Stimulated activated memory B cell treated with anti-CD40 and anti-IgM and Interleukin-4, amounts not matched to agents 10 μg/mL and 1 μg/mL and 100 μg/mL, for 72 hours (primary cell): ENCODE results near the gene TCP11X2.
A peak's percentile ranks its signal among the peaks of the same experiment; 100 is the strongest.
"Not testable (repeated sequence)": the region's sequence is repeated elsewhere in the genome, so short reads cannot be mapped to it uniquely, and the experiment has no call there.

Experiments
- ATAC-seq: fragments of 150-1000 bp; cut with Tn5 transposase; 2 replicates; pipeline ENCODE4 v1.10.0; 2021
- H3K27ac Mint-ChIP-seq: one replicate; pipeline ENCODE4 v1.8.0; 2022; ENCODE audit warnings: mild to moderate bottlenecking, mixed read lengths
- H3K27me3 Mint-ChIP-seq: one replicate; pipeline ENCODE4 v1.8.0; 2022; ENCODE audit warnings: mixed read lengths
- H3K36me3 Mint-ChIP-seq: one replicate; pipeline ENCODE4 v1.8.0; 2022; ENCODE audit warnings: mixed read lengths
- H3K4me1 Mint-ChIP-seq: one replicate; pipeline ENCODE4 v1.8.0; 2022; ENCODE audit warnings: mixed read lengths
- H3K4me3 Mint-ChIP-seq: one replicate; pipeline ENCODE4 v1.8.0; 2022; ENCODE audit warnings: mild to moderate bottlenecking, moderate library complexity, mixed read lengths
- H3K9me3 Mint-ChIP-seq: one replicate; pipeline ENCODE4 v1.8.0; 2022; ENCODE audit warnings: mixed read lengths

Gene TCP11X2

DNA sequence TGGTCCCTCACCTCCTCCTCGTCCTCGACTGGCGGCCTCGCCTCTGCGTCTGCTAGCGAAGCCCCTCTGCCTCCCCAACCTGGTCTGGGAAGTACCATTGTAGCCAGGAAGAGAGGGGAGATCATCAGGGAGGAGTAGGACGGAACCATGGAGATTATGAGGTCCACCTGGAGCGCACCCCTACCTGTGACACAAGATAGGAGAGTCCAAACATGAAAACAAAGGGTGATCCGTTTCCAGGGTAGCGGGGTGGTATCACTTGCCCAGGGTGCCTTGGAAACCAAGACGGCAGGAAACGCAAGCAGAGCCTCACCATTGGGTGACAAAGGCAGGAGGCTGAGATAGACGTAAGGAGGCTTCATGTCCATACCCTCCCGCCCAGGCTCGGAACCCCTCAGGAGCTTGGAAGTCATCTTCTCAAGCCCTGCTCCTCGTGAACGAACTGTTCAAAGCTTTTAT lies at the start of gene TCP11X2:
TSS of gene TCP11X2 (minus strand) at position 51 of the 459 bp plus-strand sequence.
- not testable (repeated sequence) for H3K9me3 Mint-ChIP-seq, H3K4me1 Mint-ChIP-seq, H3K27ac Mint-ChIP-seq, H3K4me3 Mint-ChIP-seq, H3K27me3 Mint-ChIP-seq, H3K36me3 Mint-ChIP-seq, ATAC-seq

DNA sequence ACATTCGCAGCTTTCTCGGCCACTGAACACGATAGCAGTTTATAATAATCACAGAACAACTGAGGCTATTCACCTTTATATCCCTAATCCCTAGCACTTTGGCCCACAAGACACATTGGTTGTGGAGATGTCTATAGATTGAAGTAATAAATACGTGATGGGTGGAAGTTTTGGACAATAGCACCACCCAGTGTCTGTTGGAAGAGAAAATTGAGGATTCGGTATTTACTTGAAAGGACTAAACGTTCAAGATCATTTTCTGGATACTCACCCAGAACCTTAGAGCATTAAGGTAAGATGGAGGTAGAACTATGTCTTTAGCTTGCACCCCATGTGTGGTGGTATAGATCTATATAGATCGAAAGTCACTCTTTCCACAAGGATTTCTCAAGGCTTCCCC lies 45.7 kb upstream of the TCP11X2 start:
- Mint-ChIP-seq H3K4me1 (no peaks in the 10 kb centered on the region), H3K27me3 (no peaks in the 10 kb centered on the region), H3K9me3 (no peaks in the 10 kb centered on the region), H3K4me3 (no peak overlapping the region), H3K27ac (no peak overlapping the region), H3K36me3 (no peaks in the 10 kb centered on the region)
- no peak for ATAC-seq

DNA sequence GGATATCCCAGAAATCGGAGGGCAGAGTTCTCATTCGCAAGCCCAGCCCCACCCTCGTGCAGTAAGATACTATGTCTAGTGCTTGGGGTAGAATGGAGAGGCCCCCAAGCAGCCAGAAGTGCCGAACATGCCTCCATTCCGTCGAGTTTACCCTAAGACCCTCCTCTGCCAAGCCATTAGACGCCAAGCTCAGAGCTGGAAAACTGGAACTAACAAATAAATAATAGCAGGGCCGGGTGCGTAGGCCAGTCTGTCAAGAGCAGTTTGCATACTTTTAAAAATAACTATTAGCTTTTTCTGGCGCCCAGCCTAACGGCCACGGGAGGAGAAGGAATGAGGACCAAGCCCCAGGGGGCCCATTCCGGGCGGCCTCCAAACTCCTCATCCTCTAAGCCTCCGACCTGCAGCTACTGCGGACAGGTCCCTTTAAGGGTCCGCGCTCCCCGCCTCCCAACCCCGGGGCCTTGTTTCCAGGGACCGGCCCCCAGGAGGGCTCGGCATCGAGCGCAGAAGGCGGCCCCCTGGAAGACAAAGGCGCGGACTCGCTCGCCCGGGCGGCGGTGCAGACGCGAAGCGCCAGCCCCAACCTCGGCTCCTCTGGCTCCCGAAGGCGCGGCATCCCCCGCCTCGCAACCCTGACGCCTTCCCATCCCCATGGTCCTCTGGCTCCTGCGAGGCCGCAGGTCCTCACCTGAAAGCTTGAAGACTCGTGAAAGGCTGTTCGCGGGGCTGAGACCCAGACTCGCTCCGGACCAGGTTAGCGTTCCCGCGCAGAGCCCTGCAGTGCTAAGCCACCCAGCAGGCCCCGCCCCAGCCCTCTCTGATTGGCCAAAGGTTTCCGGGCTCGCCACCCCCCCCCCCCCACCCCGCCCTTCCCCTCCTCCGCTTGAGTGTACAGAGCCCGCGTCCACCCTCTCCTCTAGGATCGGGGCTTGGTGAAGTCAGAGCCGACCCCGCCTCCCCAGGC lies 44.6 kb upstream of the TCP11X2 start, which contains the start of gene TMSB15A:
TSS of gene TMSB15A (minus strand) at position 765 of the 967 bp plus-strand sequence.
- H3K27ac Mint-ChIP-seq: no peak within 1 kb of the TSS
- no peaks in the 10 kb centered on the region for H3K27me3 Mint-ChIP-seq
- no peaks in the 10 kb centered on the region for H3K4me1 Mint-ChIP-seq
- H3K4me3 Mint-ChIP-seq: peak within 1 kb of the TSS; percentile 82
- no peaks in the 10 kb centered on the region for H3K36me3 Mint-ChIP-seq
- no peaks in the 10 kb centered on the region for H3K9me3 Mint-ChIP-seq
- ATAC-seq: peak; percentile 65

DNA sequence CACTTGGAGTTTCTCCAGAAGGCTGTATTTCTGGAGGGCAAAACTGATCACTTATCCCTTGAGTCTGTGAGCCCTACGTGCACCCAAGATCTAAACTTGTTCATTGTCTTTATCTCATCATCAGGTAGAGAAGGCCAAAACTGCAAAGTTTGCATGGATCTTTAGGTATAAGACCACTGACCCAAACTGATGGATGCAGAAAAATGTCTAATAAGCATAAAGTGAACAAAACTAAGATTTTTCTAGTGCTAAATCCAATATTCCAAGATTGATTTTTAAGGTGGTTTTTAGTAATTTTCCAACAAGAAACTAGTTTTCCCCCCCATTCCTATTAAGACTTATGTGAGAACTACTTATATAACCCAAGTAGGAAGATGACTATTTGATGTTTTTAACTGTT lies 42.9 kb upstream of the TCP11X2 start:
- no peak overlapping the region for H3K27ac Mint-ChIP-seq
- H3K9me3 Mint-ChIP-seq: no peaks in the 10 kb centered on the region
- H3K27me3 Mint-ChIP-seq: no peaks in the 10 kb centered on the region
- no peaks in the 10 kb centered on the region for H3K4me1 Mint-ChIP-seq
- ATAC-seq: no peak
- no peak overlapping the region for H3K4me3 Mint-ChIP-seq
- no peaks in the 10 kb centered on the region for H3K36me3 Mint-ChIP-seq

DNA sequence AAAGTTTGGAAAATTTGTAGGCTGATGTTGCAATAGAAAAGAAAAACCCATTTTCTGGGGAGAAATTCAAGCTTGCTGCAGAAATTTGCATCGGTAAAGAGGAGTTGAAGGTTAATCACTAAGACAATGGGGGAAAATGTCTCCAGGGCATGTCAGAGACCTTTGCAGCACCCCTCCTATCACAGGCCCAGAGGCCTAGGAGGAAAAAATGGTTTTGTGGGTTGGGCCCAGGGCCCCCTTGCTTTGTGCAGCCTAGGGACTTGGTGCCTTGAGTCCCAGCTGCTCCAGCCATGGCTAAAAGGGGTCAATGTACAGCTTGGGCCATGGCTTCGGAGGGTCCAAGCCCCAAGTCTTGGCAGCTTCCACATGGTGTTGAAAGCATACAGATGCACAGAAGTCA lies 27.1 kb upstream of the TCP11X2 start:
- no peaks in the 10 kb centered on the region for H3K36me3 Mint-ChIP-seq
- no peaks in the 10 kb centered on the region for H3K4me1 Mint-ChIP-seq
- ATAC-seq: no peak
- no peak overlapping the region for H3K27ac Mint-ChIP-seq
- H3K9me3 Mint-ChIP-seq: peaks cover 2% of the 10 kb centered on the region
- H3K27me3 Mint-ChIP-seq: no peaks in the 10 kb centered on the region
- no peak overlapping the region for H3K4me3 Mint-ChIP-seq

DNA sequence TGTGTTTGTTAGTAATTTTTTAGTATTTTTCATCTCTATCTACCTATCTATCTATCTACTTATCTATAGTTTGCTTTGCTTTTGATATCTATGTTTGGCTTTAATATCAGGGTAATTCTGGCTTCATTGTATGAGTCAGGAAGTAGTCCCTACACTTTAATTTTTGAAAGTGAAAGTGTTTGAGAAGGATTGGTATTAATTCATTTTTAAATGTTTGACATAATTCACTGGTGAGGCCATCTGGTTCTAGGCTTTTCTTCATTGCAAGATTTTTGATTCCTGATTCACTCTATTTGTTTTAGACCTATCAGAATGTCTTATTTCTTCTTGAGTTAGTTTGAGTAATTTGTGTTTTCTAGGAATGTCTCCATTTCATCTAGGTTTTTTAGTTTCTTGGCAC lies 20.2 kb upstream of the TCP11X2 start:
- Mint-ChIP-seq H3K27me3 (no peaks in the 10 kb centered on the region), H3K4me3 (no peak overlapping the region), H3K36me3 (no peaks in the 10 kb centered on the region), H3K27ac (no peak overlapping the region), H3K9me3 (no peaks in the 10 kb centered on the region), H3K4me1 (no peaks in the 10 kb centered on the region)
- ATAC-seq: no peak

DNA sequence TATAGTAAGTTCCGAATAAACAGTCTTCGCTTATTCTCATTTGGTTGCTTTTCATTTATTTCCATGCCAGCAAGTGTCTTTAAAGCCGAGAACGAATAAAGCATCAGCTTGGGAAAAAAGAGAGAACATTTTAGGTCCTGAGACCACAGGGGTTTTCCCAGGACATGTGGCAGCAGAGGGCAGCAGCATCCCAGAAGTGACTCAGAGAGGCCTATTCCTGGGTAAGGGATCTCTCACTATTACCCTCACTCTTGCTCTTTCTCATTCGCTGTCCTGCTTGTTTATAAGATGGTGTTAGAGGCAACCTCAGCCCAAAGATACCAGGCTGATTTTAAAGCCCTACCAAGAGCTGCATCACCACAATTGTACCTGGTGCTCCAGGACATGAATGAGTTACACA lies 7.2 kb upstream of the TCP11X2 start:
- not testable (repeated sequence) for H3K4me1 Mint-ChIP-seq, H3K9me3 Mint-ChIP-seq, H3K27me3 Mint-ChIP-seq, H3K4me3 Mint-ChIP-seq, H3K36me3 Mint-ChIP-seq, ATAC-seq, H3K27ac Mint-ChIP-seq

DNA sequence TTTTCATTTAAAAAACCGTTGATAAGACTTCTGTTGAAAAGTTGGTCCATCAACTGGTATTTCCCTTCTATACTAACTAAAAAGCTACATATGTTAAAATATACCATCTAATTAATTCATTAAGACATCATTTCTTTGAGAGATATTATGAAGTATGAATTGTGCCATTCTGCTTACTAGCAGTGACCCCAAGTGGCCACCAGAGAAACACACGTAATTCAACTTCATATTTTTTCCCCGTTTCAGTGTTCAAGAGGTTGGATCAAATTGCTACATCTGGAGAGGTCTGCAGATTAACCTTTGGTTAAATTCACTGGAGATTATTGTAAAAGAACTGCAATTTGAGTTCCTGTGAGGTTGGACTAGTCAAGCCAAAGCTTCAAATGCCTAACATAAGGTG lies 1.4 kb downstream of the TCP11X2 start:
- not testable (repeated sequence) for H3K27me3 Mint-ChIP-seq, H3K4me3 Mint-ChIP-seq, H3K36me3 Mint-ChIP-seq, ATAC-seq, H3K4me1 Mint-ChIP-seq, H3K9me3 Mint-ChIP-seq, H3K27ac Mint-ChIP-seq

DNA sequence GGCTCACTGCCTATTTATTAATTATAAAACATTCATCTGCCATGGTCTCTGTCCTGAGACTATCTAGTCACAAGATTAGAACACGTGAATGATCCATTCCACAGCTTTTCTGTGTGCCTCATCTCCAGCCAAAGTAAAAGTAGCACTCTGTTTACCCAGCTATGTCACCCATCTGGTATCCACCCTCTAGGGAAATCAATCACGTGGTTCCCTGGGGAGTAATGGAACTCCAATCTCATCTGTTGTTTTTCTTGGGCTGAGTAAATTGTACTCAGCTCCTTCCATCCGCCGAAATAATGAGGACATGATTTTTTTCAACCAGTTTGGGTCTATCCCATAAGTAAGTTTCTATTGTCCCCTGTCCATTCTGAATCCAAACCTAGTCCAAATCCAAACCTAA lies 13.0 kb downstream of the TCP11X2 start:
- H3K9me3 Mint-ChIP-seq, H3K4me3 Mint-ChIP-seq, H3K36me3 Mint-ChIP-seq, H3K27ac Mint-ChIP-seq, H3K4me1 Mint-ChIP-seq, ATAC-seq, H3K27me3 Mint-ChIP-seq: not testable (repeated sequence)

DNA sequence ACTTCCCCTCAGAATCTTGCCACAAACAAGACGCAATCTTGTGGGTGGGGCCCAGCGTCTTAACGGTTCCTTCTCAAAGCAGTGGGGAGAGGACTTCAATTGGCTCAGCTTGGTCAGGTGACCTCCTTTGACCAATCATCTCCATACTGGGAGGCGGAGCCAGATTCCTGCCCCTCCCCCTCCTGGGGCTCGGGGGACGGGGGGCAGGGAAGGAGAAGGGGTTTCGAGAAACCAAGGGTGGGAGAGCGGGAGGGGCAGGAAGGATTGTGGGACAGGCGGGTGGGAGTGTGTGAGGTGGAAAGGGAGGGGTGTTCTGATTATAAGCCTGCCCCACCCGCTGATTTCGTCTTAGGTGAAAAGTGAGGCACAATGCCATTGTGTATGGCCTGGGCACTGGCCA lies 31.7 kb downstream of the TCP11X2 start, which contains the start of gene NXF2B:
TSS of gene NXF2B (minus strand) at position 101 of the 400 bp plus-strand sequence. CDS start 59,972 bp downstream, outside the sequence.
- not testable (repeated sequence) for H3K4me3 Mint-ChIP-seq, H3K4me1 Mint-ChIP-seq, H3K36me3 Mint-ChIP-seq, H3K27me3 Mint-ChIP-seq, H3K9me3 Mint-ChIP-seq, H3K27ac Mint-ChIP-seq, ATAC-seq

DNA sequence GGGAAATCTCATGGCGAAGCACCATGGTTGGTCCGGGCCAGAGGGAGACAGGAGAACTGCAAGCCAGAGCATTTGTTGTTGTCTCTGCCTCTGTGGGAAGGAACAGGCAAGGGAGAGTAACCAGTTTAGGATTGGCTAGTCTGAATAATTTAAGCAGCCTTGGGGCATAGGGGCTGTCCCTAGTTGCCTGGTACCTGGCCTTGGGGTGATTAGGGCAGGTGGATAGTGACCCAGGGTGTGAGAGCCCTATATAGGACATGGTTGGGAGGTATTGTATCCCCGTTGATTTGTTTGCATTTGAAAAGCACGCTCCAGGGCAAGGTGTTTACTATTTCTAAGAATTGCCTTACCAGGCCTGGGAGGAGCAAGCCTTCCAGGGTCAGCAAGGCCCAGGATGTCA lies 57.1 kb downstream of the TCP11X2 start:
- not testable (repeated sequence) for H3K4me3 Mint-ChIP-seq, ATAC-seq, H3K4me1 Mint-ChIP-seq, H3K9me3 Mint-ChIP-seq, H3K36me3 Mint-ChIP-seq, H3K27ac Mint-ChIP-seq, H3K27me3 Mint-ChIP-seq
